Spleen (tissue), 7 donors: ENCODE measurements around the gene CENPT.

Experiments
- POLR2AphosphoS5 ChIP-seq, 3 donors: sonication (generic); formaldehyde crosslinking; IDR thresholded peaks; one replicate each; pipeline ENCODE4 v1.5.1; 2017; ENCODE audit warnings: antibody characterized with exemption in 3 of 3
- TF ChIP-seq, protein P1 (sequence below), 11 experiments: fragments of 200-600 bp in 7 of 11; fragments of 450-650 bp in 4 of 11; sonication (generic) in 4 of 11; IDR thresholded peaks in 8 of 11; conservative IDR thresholded peaks in 3 of 11; 1 replicate in 7 of 11; 2 replicates in 4 of 11; pipeline versions ENCODE4 v1.4.0 to v1.8.0; 2016 to 2021; ENCODE audit warnings: antibody characterized with exemption in 11 of 11, inconsistent platforms in 4 of 11, mild to moderate bottlenecking in 1 of 11
- donor health status: DM: no; HTN: no; CAD: no; lungs with moderate emphysema.
- donor health status: DM: no; HTN: no; CAD: no.
- donor health status: DM: no; HTN: no; CAD: no.

DNA sequence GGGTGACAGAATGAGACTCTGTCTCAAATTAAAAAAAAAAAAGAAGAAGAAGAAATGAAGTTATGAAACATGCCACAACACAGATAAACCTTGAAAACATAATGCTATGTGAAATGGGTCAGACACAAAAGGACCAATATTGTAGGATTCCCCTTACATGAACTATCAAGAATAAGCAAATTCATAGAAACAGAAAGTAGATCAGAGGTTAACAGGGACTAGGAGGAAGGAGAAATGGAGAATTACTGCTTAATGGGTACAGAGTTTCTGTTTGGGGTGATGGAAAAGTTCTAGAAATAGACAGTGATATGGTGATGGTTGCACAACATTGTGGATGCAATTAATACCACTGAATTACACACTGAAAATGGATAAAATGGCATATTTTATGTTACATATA is 57.4 kb downstream of the CENPT start:
- no peak for TF ChIP-seq POLR2AphosphoS5 (IDR thresholded peaks at IDR 0.05)
- TF ChIP-seq, protein P1, sequence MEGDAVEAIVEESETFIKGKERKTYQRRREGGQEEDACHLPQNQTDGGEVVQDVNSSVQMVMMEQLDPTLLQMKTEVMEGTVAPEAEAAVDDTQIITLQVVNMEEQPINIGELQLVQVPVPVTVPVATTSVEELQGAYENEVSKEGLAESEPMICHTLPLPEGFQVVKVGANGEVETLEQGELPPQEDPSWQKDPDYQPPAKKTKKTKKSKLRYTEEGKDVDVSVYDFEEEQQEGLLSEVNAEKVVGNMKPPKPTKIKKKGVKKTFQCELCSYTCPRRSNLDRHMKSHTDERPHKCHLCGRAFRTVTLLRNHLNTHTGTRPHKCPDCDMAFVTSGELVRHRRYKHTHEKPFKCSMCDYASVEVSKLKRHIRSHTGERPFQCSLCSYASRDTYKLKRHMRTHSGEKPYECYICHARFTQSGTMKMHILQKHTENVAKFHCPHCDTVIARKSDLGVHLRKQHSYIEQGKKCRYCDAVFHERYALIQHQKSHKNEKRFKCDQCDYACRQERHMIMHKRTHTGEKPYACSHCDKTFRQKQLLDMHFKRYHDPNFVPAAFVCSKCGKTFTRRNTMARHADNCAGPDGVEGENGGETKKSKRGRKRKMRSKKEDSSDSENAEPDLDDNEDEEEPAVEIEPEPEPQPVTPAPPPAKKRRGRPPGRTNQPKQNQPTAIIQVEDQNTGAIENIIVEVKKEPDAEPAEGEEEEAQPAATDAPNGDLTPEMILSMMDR (IDR thresholded peaks at IDR 0.05 in 8 of 11, conservative IDR thresholded peaks at IDR 0.05 in 3 of 11) = no peak
